Effector CD8-positive, alpha-beta T cell (primary cell): ENCODE measurements around the gene IGSF11.
A peak's percentile ranks its signal among the peaks of the same experiment; 100 is the strongest.
"Not testable (repeated sequence)": the region's sequence is repeated elsewhere in the genome, so short reads cannot be mapped to it uniquely, and the experiment has no call there.

Experiments used
- DNase-seq: peaks from one replicate; lab custom pipeline; 2025; lab: John Stamatoyannopoulos, UW

Gene IGSF11

GRCh38 chr3:118882353-118882947 is 152.2 kb downstream of the IGSF11 start:
- DNase-seq = peak; percentile 57

GRCh38 chr3:118868051-118868450 is 166.6 kb downstream of the IGSF11 start:
- DNase-seq = no peak

- no peak for DNase-seq
These were observed 170.8 kb downstream of the IGSF11 start for GRCh38 chr3:118863731-118864322.

GRCh38 chr3:118859950-118860349 is 174.7 kb downstream of the IGSF11 start:
- DNase-seq = no peak

GRCh38 chr3:118851466-118852193 is 183.0 kb downstream of the IGSF11 start:
- DNase-seq = not testable (repeated sequence)

- DNase-seq = no peak
These were observed 184.0 kb downstream of the IGSF11 start for GRCh38 chr3:118850687-118851086.
